Fibroblast of mammary gland (primary cell): ENCODE results near the gene CGREF1.
"Not testable (repeated sequence)": the region's sequence is repeated elsewhere in the genome, so short reads cannot be mapped to it uniquely, and the experiment has no call there.

Experiments used
- DNase-seq: peaks from one replicate; pipeline ENCODE4 v3.0.0-alpha.2; 2010; ENCODE audit warnings: low read depth
- H3K4me3 ChIP-seq: 2 replicates; pipeline ENCODE4 v1.5.1; 2011; ENCODE audit warnings: low read depth, mild to moderate bottlenecking, low read length, moderate library complexity; ENCODE audit not compliant: control insufficient read depth
- CTCF ChIP-seq: conservative IDR thresholded peaks from 2 replicates; pipeline ENCODE4 v1.5.1; 2011; ENCODE audit warnings: low read depth, low read length, inconsistent platforms; ENCODE audit not compliant: control insufficient read depth, insufficient read depth

CGREF1 gene

GRCh38 chr2:27122791-27123190 lies 3.9 kb upstream of the CGREF1 start:
- H3K4me3 ChIP-seq: no peak overlapping the region
- TF ChIP-seq CTCF: no peak
- DNase-seq: no peak

- no peak overlapping the region for H3K4me3 ChIP-seq
- DNase-seq: no peak
- TF ChIP-seq CTCF: no peak
Measured at GRCh38 chr2:27121906-27122305, 3.0 kb upstream of the CGREF1 start.

GRCh38 chr2:27119330-27119670 lies 372 bp upstream of the CGREF1 start:
- DNase-seq: not testable (repeated sequence)
- H3K4me3 ChIP-seq: peak overlapping the region; percentile 32

- no peak for DNase-seq
- no peak for TF ChIP-seq CTCF
- peak overlapping the region; percentile 56 for H3K4me3 ChIP-seq
Measured at GRCh38 chr2:27117995-27118524, 868 bp downstream of the CGREF1 start.

GRCh38 chr2:27115519-27115918 lies 3.4 kb downstream of the CGREF1 start:
- no peak overlapping the region for H3K4me3 ChIP-seq
- peak; percentile 17 for DNase-seq
- TF ChIP-seq CTCF: no peak

GRCh38 chr2:27111392-27112078 lies 7.4 kb downstream of the CGREF1 start:
- DNase-seq, H3K4me3 ChIP-seq: not testable (repeated sequence)

GRCh38 chr2:27110603-27111352 lies 8.2 kb downstream of the CGREF1 start:
- not testable (repeated sequence) for H3K4me3 ChIP-seq, DNase-seq

- TF ChIP-seq CTCF: no peak
- H3K4me3 ChIP-seq: no peak overlapping the region
- DNase-seq: no peak
Measured at GRCh38 chr2:27109083-27109482, 9.8 kb downstream of the CGREF1 start.
